GM23248 (cell line): ENCODE measurements around the gene SPRN.

ENCODE experiments used
- EZH2 ChIP-seq: fragments of 200-600 bp; sonication (generic); IDR thresholded peaks from 2 replicates; pipeline ENCODE4 v1.6.1; 2018; ENCODE audit warnings: antibody characterized with exemption, mild to moderate bottlenecking; ENCODE audit not compliant: insufficient read depth, poor library complexity, severe bottlenecking
- EZH2phosphoT487 ChIP-seq: fragments of 200-600 bp; sonication (generic); IDR thresholded peaks from 2 replicates; pipeline ENCODE4 v1.6.1; 2018; ENCODE audit warnings: antibody characterized with exemption, moderate library complexity, mild to moderate bottlenecking, low read depth; ENCODE audit not compliant: insufficient read depth

DNA sequence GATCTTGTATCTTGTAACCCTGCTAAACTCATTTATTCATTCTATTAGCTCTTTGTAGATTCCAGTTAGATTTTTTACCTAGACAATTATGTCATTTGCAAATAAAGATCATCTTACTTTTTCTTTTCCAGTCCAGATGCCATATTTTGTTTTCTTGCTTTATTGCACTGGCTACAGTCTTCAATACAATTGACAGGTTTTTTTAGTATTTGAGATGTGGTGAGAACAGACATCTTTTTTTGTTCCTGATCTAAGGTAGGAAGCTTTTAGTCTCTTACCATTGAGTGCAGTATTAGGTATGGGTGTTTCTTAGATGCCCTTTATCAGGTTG lies 12.1 kb downstream of the SPRN start:
- TF ChIP-seq EZH2 (no peak), EZH2phosphoT487 (no peak)
